Erythroblast (primary cell): ENCODE measurements around the gene WNT11.

ENCODE experiments used
- DNase-seq, 2 experiments: peaks; one replicate each; lab custom pipeline; 2025; lab: John Stamatoyannopoulos, UW
- GATA1 ChIP-seq: IDR thresholded peaks from 2 replicates; pipeline ENCODE4 v1.6.1; 2011; ENCODE audit warnings: low read depth, mild to moderate bottlenecking, control low read depth, low read length, moderate library complexity
- POLR2A ChIP-seq: IDR thresholded peaks from 2 replicates; pipeline ENCODE4 v1.6.1; 2011; ENCODE audit warnings: mild to moderate bottlenecking, low read length

The WNT11 gene

GRCh38 chr11:76206327-76207081, at the start of gene WNT11:
Gene WNT11, minus strand, starts transcription at chr11:76206502. Its CDS starts 95 bp downstream, at chr11:76206407.
- TF ChIP-seq POLR2A: no peak
- no peak for TF ChIP-seq GATA1
- peak; percentile 63 for DNase-seq

- DNase-seq: no peak
- TF ChIP-seq POLR2A (no peak), GATA1 (no peak)
Measured at GRCh38 chr11:76253416-76253815, 47.1 kb upstream of the WNT11 start.

- TF ChIP-seq POLR2A: no peak
- no peak for TF ChIP-seq GATA1
- DNase-seq: no peak
Measured at GRCh38 chr11:76252631-76253070, 46.3 kb upstream of the WNT11 start.

GRCh38 chr11:76251576-76251975, 45.3 kb upstream of the WNT11 start:
- DNase-seq: no peak

GRCh38 chr11:76251226-76251575, 44.9 kb upstream of the WNT11 start:
- no peak for DNase-seq
- TF ChIP-seq GATA1 (no peak), POLR2A (no peak)

More at GRCh38 chr11:76251576-76251975, 45.3 kb upstream of the WNT11 start:
- TF ChIP-seq POLR2A (no peak), GATA1 (no peak)

- DNase-seq: no peak
- TF ChIP-seq GATA1: no peak
- TF ChIP-seq POLR2A: no peak
Measured at GRCh38 chr11:76250520-76251225, 44.4 kb upstream of the WNT11 start.

GRCh38 chr11:76249195-76249741, 43.0 kb upstream of the WNT11 start:
- DNase-seq: no peak
- TF ChIP-seq POLR2A (no peak), GATA1 (no peak)

- peak; percentile 33 to 52 for DNase-seq
- TF ChIP-seq POLR2A (no peak), GATA1 (no peak)
Measured at GRCh38 chr11:76248210-76248609, 41.9 kb upstream of the WNT11 start.

GRCh38 chr11:76247091-76247490, 40.8 kb upstream of the WNT11 start:
- no peak for TF ChIP-seq POLR2A
- TF ChIP-seq GATA1: no peak
- no peak for DNase-seq

GRCh38 chr11:76246271-76246933, 40.1 kb upstream of the WNT11 start:
- no peak for DNase-seq

GRCh38 chr11:76245720-76246119, 39.4 kb upstream of the WNT11 start:
- TF ChIP-seq GATA1 (no peak), POLR2A (no peak)
- no peak for DNase-seq

More at GRCh38 chr11:76246271-76246933, 40.1 kb upstream of the WNT11 start:
- TF ChIP-seq POLR2A: no peak
- no peak for TF ChIP-seq GATA1

- no peak for DNase-seq
- TF ChIP-seq GATA1 (no peak), POLR2A (no peak)
Measured at GRCh38 chr11:76244316-76244851, 38.1 kb upstream of the WNT11 start.

- TF ChIP-seq POLR2A (no peak), GATA1 (no peak)
- DNase-seq: no peak
Measured at GRCh38 chr11:76243957-76244285, 37.6 kb upstream of the WNT11 start.
